Stimulated activated naive CD8-positive, alpha-beta T cell treated with anti-CD3 and anti-CD28 coated beads, Interleukin-15, Interleukin-2, amounts not matched to agents 100 ng/mL and 50 ng/mL, for 24 hours (primary cell): ENCODE measurements around the gene PACSIN2.
A peak's percentile ranks its signal among the peaks of the same experiment; 100 is the strongest.

Source experiments
- H3K27ac Mint-ChIP-seq: one replicate; pipeline ENCODE4 v1.8.0; 2021; ENCODE audit warnings: mild to moderate bottlenecking, mixed read lengths
- H3K27me3 Mint-ChIP-seq: one replicate; pipeline ENCODE4 v1.8.0; 2021; ENCODE audit warnings: mixed read lengths
- H3K36me3 Mint-ChIP-seq: one replicate; pipeline ENCODE4 v1.8.0; 2021; ENCODE audit warnings: low read depth, mixed read lengths
- H3K4me1 Mint-ChIP-seq: one replicate; pipeline ENCODE4 v1.8.0; 2021; ENCODE audit warnings: low read depth, mixed read lengths
- H3K4me3 Mint-ChIP-seq: one replicate; pipeline ENCODE4 v1.8.0; 2021; ENCODE audit warnings: mild to moderate bottlenecking, mixed read lengths
- H3K9me3 Mint-ChIP-seq: one replicate; pipeline ENCODE4 v1.8.0; 2021; ENCODE audit warnings: mixed read lengths

Gene PACSIN2

DNA sequence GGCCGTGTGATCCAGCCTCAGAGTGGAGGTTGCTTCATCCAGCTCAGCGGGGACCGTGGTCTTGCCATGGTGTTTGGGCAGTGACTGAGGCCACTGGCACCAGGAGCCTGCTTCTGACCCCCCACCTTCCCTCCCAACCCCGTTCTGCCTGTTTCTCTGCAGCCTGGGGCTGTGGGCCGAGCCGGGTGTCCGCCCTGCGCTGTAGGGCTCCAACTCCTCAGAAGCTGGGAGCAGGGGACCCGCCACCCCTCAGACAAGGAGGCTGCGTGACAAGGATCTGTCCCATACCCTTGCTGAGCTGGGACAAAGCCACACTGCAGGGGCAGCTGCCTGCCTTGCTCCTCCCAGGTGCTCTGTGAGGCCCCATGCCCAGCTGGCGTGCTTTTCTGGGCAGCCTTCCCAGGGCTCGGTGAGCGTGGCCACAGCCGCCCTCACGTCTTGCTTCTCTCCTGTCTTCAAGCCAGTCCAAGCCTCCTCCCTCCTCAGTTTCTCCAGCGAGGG is 146.1 kb downstream of the PACSIN2 start:
- Mint-ChIP-seq H3K9me3 (no peaks in the 10 kb centered on the region), H3K27me3 (no peaks in the 10 kb centered on the region), H3K4me1 (peaks cover 6% of the 10 kb centered on the region), H3K27ac (no peak overlapping the region), H3K36me3 (peaks cover 24% of the 10 kb centered on the region), H3K4me3 (no peak overlapping the region)

- H3K4me3 Mint-ChIP-seq: no peak overlapping the region
- peaks cover 25% of the 10 kb centered on the region for H3K4me1 Mint-ChIP-seq
- peaks cover 9% of the 10 kb centered on the region for H3K9me3 Mint-ChIP-seq
- H3K36me3 Mint-ChIP-seq: peaks cover 28% of the 10 kb centered on the region
- peaks cover 4% of the 10 kb centered on the region for H3K27me3 Mint-ChIP-seq
- H3K27ac Mint-ChIP-seq: no peak overlapping the region
These were observed 148.8 kb downstream of the PACSIN2 start for GRCh38 chr22:42866100-42866499.

DNA sequence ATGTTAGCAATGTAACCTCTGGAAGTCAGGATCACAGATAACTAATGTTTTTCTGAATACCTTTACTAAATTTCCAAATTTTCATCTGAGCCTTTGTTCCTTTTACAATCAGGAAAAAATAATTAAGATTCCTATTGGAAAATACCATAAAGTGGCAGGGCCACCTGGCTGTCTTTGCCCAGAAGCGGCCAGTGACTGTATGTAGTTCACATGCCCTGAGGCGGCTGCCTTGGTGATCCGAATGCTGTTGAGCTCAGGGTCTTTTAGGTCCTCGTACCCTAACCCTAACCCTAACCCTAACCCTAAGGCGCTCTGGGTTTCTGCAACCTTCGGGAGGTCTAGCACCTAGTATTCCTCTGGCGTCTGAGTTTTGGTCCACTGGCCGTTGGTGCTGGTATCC is 149.4 kb downstream of the PACSIN2 start:
- Mint-ChIP-seq H3K4me3 (no peak overlapping the region), H3K4me1 (peaks cover 31% of the 10 kb centered on the region), H3K36me3 (peaks cover 24% of the 10 kb centered on the region), H3K27ac (no peak overlapping the region), H3K9me3 (peaks cover 9% of the 10 kb centered on the region), H3K27me3 (peaks cover 4% of the 10 kb centered on the region)

DNA sequence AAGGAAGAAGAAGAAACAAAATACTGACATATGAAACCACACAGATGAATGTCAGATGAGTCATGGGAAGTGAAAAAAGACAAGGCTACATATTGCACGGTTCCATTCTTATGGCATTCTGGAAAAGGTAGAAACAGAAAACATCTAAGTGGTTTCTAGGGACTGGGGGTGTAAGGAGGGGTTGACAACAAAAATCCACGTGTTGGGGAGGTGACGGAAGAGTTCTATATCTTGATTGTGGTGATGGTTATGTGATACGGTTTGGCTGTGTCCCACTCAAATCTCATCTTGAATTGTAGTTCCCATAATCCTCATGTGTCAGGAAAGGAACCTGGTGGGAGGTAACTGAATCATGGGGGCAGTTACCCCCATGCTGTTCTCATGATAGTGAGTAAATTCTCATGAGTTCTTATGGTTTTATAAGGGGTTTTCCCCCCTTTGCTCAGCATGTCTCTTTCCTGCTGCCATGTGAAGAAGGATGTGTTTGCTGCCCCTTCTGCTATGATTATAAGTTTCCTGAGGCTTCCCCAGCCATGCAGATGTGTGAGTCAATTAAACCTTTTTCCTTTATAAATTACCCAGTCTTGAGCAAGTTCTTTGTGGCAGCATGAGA is 151.5 kb downstream of the PACSIN2 start:
- H3K36me3 Mint-ChIP-seq: peaks cover 18% of the 10 kb centered on the region
- peak overlapping the region; percentile 73 for H3K4me3 Mint-ChIP-seq
- peak overlapping the region; percentile 97 for H3K27ac Mint-ChIP-seq

GRCh38 chr22:42862045-42862734 is 152.8 kb downstream of the PACSIN2 start:
- peaks cover 18% of the 10 kb centered on the region for H3K36me3 Mint-ChIP-seq
- H3K4me3 Mint-ChIP-seq: no peak overlapping the region
- H3K27ac Mint-ChIP-seq: peak overlapping the region; percentile 8
- peaks cover 35% of the 10 kb centered on the region for H3K4me1 Mint-ChIP-seq
- H3K9me3 Mint-ChIP-seq: peaks cover 9% of the 10 kb centered on the region
- H3K27me3 Mint-ChIP-seq: peaks cover 4% of the 10 kb centered on the region

More for the DNA sequence above, 151.5 kb downstream of the PACSIN2 start:
- H3K4me1 Mint-ChIP-seq: peaks cover 35% of the 10 kb centered on the region
- H3K27me3 Mint-ChIP-seq: peaks cover 4% of the 10 kb centered on the region
- peaks cover 9% of the 10 kb centered on the region for H3K9me3 Mint-ChIP-seq

DNA sequence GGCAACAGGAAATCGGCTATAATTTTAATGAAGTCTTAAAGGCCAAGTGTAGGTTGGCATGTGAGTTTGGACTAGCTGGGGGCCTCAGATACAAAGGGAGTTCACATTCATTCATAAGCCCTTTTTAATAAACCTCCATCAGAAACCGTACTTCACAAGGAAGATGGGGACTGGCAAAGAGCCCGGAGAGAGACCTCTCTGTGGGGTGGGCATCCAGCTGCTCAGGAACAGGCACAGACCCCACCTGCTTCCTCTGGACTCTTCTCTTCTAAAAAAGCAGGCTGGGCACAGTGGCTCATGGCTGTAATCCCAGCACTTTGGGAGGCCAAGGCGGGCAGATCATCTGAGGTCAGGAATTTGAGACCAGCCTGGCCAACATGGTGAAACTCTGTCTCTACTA is 154.0 kb downstream of the PACSIN2 start:
- H3K9me3 Mint-ChIP-seq: peaks cover 9% of the 10 kb centered on the region
- H3K4me1 Mint-ChIP-seq: peaks cover 38% of the 10 kb centered on the region

DNA sequence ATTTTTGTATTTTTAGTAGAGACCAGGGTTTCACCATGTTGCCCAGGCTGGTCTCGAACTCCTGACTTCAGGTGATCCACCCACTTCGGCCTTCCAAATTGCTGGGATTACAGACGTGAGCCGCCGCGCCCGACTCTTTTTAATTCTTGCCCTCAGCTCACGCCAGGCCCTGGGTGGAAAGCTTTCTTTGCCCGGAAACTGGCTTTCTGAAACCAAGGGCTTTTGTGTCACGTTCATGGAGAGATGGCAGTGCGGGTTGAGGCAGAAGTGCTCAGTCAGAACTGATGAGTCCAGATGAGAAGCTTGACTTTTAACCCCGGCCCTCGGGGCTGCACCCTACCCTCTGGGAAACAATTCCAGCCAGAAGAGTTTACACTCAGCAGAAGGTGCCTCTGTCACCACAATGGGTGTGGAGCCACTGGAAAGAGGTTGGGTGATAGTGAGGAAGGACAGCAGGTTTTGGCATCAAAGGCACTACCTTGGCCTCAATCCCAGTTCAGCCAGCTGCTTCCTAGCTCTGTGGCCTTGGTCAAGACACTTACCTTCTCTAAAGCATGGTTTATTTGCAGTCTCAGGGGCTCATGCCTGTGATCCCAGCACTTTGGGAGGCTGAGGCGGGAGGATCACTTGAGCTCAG is 157.0 kb downstream of the PACSIN2 start:
- H3K36me3 Mint-ChIP-seq: peaks cover 11% of the 10 kb centered on the region
- H3K9me3 Mint-ChIP-seq: peaks cover 5% of the 10 kb centered on the region
- peaks cover 39% of the 10 kb centered on the region for H3K4me1 Mint-ChIP-seq
- H3K27me3 Mint-ChIP-seq: no peaks in the 10 kb centered on the region
- H3K4me3 Mint-ChIP-seq: no peak overlapping the region
- no peak overlapping the region for H3K27ac Mint-ChIP-seq

More for the DNA sequence above, 154.0 kb downstream of the PACSIN2 start:
- Mint-ChIP-seq H3K4me3 (no peak overlapping the region), H3K27ac (no peak overlapping the region), H3K36me3 (peaks cover 18% of the 10 kb centered on the region), H3K27me3 (peaks cover 4% of the 10 kb centered on the region)

DNA sequence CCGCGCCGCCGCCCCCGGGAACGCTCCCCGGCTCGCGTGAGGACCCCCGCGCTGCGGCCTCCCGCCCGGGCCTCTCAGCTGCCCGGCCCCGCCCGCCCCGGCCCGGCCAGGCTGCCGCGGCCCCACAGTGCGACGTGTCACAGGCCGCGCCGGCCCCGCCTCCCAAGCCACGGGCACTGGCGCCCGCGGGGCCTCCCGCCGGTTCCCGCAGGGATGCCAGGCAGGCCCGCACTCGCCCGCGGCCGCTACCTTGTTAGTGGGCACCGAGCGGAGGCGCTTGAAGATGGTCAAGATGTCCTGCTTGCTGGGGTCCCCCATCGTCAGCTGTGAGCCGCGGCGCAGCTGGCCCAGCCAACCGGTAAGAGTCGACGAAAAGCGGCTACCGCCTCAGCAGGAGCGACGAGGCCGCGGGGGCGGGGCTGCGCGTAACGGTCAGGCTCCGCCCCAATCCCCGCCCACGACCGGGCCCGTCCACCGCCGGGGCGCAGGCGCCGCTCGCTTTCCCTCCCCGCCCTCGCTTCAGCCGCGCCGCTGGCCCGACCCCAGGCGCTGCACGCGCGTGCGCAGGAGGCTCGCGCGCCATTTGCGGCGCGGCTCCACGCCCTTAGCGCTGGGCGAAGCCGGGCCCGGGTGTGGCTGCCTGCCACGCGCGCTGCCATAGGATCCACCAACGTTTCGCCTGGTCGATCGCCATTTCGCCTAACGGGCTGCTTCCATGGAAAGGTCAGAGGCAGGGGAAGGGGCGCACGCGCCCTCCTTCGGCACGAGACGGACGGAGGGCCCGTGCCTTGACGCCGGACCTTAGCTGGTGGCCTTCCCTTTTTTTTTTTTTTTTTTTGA is 157.9 kb downstream of the PACSIN2 start, which contains the start of gene ARFGAP3:
Gene ARFGAP3, minus strand, starts transcription at position 409 of the 840 bp plus-strand sequence. Its CDS starts 91 bp downstream, at position 318.
- Mint-ChIP-seq H3K9me3 (peaks cover 3% of the 10 kb centered on the region), H3K27me3 (no peaks in the 10 kb centered on the region), H3K4me3 (peak within 1 kb of the TSS; percentile 91), H3K27ac (peak within 1 kb of the TSS; percentile 92), H3K4me1 (peaks cover 36% of the 10 kb centered on the region), H3K36me3 (peaks cover 10% of the 10 kb centered on the region)

DNA sequence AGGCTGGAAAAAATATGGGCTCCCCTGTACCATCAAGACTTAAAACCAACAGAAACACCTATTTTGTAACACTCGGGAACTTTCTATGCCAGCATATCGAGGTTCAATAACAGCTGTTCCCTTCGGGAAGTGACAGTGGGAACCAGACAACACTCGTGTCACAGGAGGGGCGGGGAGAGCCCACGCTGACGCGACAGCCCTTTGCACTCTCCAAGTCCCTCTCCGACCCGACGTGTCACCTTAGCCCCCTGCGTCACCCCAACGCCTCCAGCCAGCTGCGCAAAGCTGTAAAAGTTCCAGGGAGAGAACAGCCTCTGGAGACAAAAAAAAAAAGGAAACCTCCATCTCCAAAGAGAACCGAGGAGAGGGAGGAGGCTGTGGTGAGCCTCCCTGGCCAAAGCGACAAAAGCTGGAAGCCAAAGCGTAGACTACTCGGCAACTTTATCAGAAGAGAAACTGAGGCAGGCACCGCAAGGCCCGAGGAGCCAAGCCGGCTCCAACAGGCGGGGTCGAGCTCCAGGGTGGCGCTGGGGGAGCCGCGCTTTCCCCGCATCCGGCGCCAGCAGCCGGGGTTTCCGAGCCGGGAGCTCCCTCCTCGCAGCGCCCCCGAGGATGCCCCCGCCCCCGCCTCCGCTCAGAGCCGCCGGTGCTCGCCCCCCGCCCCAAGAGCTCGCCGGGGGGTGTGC is 158.6 kb downstream of the PACSIN2 start:
- peaks cover 31% of the 10 kb centered on the region for H3K4me1 Mint-ChIP-seq
- peak overlapping the region; percentile 91 for H3K4me3 Mint-ChIP-seq
- H3K27ac Mint-ChIP-seq: peak overlapping the region; percentile 92
- no peaks in the 10 kb centered on the region for H3K27me3 Mint-ChIP-seq
- H3K9me3 Mint-ChIP-seq: no peaks in the 10 kb centered on the region
- peaks cover 7% of the 10 kb centered on the region for H3K36me3 Mint-ChIP-seq

DNA sequence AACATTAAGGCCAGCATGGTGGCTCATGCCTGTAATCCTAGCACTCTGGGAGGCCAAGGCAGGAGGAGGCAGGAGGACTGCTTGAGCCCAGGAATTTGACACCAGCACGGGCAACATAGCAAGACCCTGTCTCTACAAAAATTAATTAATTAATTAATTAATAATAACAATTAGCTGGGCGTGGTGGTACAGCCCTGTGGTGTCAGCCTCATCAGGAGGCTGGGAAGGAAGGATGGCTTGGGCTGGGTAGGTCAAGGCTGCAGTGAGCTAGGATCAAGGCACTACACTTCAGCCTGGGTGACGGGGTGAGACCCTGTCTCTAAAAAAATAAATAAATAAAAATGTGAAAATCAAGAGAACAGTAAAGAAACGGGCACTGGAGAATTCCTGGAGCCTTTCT is 159.2 kb downstream of the PACSIN2 start:
- no peaks in the 10 kb centered on the region for H3K9me3 Mint-ChIP-seq
- H3K4me3 Mint-ChIP-seq: peak overlapping the region; percentile 91
- H3K4me1 Mint-ChIP-seq: peaks cover 25% of the 10 kb centered on the region
- peak overlapping the region; percentile 92 for H3K27ac Mint-ChIP-seq
- H3K27me3 Mint-ChIP-seq: no peaks in the 10 kb centered on the region
- H3K36me3 Mint-ChIP-seq: peaks cover 7% of the 10 kb centered on the region

DNA sequence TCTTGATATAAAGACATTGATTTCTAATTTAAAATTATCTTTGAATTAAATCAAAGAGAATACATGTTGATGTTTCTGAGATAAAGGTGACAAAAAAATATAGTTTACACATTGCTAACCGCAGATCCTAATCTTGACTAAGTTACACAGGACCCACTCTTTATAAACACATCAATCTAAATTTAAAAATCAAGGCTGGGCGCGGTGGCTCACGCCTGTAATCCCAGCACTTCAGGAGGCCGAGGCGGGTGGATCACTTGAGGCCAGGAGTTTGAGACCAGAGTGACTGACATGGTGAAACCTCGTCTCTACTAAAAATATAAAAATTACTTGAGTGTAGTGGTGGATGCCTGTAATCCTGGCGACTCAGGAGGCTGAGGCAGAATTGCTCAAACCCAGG is 159.7 kb downstream of the PACSIN2 start:
- no peak overlapping the region for H3K27ac Mint-ChIP-seq

GRCh38 chr22:42848941-42849550 is 165.9 kb downstream of the PACSIN2 start:
- Mint-ChIP-seq H3K4me3 (no peak overlapping the region), H3K27ac (no peak overlapping the region)

More for the DNA sequence above, 159.7 kb downstream of the PACSIN2 start:
- Mint-ChIP-seq H3K4me1 (peaks cover 21% of the 10 kb centered on the region), H3K4me3 (peak overlapping the region; percentile 26), H3K36me3 (peaks cover 7% of the 10 kb centered on the region), H3K27me3 (no peaks in the 10 kb centered on the region), H3K9me3 (no peaks in the 10 kb centered on the region)

GRCh38 chr22:42847110-42847509 is 167.8 kb downstream of the PACSIN2 start:
- Mint-ChIP-seq H3K27me3 (no peaks in the 10 kb centered on the region), H3K9me3 (no peaks in the 10 kb centered on the region), H3K36me3 (peaks cover 31% of the 10 kb centered on the region), H3K4me1 (peaks cover 13% of the 10 kb centered on the region), H3K27ac (no peak overlapping the region), H3K4me3 (no peak overlapping the region)

More at GRCh38 chr22:42848941-42849550, 165.9 kb downstream of the PACSIN2 start:
- peaks cover 15% of the 10 kb centered on the region for H3K36me3 Mint-ChIP-seq
- peaks cover 10% of the 10 kb centered on the region for H3K4me1 Mint-ChIP-seq
- no peaks in the 10 kb centered on the region for H3K27me3 Mint-ChIP-seq
- no peaks in the 10 kb centered on the region for H3K9me3 Mint-ChIP-seq
